Activated T-cell treated with anti-CD3 and anti-CD28 coated beads, Interleukin-2, amount 50 U/mL, for 24 hours (primary cell): ENCODE results near the gene AP4S1.
A peak's percentile ranks its signal among the peaks of the same experiment; 100 is the strongest.
"Not testable (repeated sequence)": the region's sequence is repeated elsewhere in the genome, so short reads cannot be mapped to it uniquely, and the experiment has no call there.

Experiments
- DNase-seq: peaks from one replicate; pipeline ENCODE4 v3.0.0-alpha.2; 2020
- H3K27ac Mint-ChIP-seq: 2 replicates; pipeline ENCODE4 v1.8.0; 2020; ENCODE audit warnings: mild to moderate bottlenecking, mixed read lengths
- H3K27me3 Mint-ChIP-seq: 2 replicates; pipeline ENCODE4 v1.8.0; 2020; ENCODE audit warnings: mixed read lengths
- H3K36me3 Mint-ChIP-seq: 2 replicates; pipeline ENCODE4 v1.8.0; 2020; ENCODE audit warnings: low read depth, mixed read lengths
- H3K4me1 Mint-ChIP-seq: 2 replicates; pipeline ENCODE4 v1.8.0; 2020; ENCODE audit warnings: low read depth, mixed read lengths
- H3K4me3 Mint-ChIP-seq: 2 replicates; pipeline ENCODE4 v1.8.0; 2020; ENCODE audit warnings: mild to moderate bottlenecking, moderate library complexity, mixed read lengths
- H3K9me3 Mint-ChIP-seq: 2 replicates; pipeline ENCODE4 v1.8.0; 2020; ENCODE audit warnings: mixed read lengths

AP4S1 gene

DNA sequence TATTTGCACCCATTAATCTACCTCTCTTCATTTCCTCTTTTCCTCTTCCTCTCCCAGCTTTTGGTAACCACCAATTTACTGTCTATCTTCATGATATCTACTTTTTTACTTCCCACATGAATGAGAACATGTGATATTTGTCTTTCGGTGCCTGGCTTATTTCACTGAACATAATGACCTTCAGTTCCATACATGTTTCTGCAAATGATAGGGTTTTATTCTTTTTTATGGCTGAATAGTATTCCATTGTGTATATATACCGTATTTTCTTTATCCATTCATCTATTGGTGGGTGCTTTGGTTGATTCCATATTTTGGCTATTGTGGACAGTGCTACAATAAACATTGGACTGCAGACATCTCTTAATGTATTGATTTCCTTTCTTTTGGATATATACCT is 49.7 kb downstream of the AP4S1 start:
- Mint-ChIP-seq H3K4me3 (no peak overlapping the region), H3K27me3 (no peaks in the 10 kb centered on the region), H3K9me3 (peaks cover 4% of the 10 kb centered on the region), H3K36me3 (peaks cover 38% of the 10 kb centered on the region), H3K27ac (no peak overlapping the region), H3K4me1 (no peaks in the 10 kb centered on the region)
- DNase-seq = no peak

DNA sequence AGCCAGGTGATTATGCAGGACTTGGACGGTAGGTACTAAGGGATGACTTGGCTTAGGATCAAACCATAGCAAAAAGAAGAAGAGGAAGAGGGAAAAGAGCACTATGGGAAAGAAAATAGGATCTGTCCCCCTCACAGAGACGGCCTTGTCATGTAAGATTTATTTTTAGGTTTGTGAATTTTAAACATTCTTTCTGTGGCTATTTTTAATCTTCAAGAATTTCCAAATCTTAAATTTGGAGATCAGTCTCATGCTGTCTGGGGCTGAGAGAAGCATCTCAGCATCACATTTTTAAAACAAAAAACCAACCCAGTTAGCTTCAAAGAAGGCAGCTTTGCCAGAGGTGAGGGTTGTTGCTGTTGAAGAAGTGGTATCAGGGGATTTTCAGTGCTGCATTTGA is 53.3 kb downstream of the AP4S1 start:
- Mint-ChIP-seq H3K27me3 (no peaks in the 10 kb centered on the region), H3K9me3 (peaks cover 4% of the 10 kb centered on the region), H3K36me3 (peaks cover 29% of the 10 kb centered on the region), H3K27ac (no peak overlapping the region), H3K4me3 (no peak overlapping the region), H3K4me1 (no peaks in the 10 kb centered on the region)
- no peak for DNase-seq

DNA sequence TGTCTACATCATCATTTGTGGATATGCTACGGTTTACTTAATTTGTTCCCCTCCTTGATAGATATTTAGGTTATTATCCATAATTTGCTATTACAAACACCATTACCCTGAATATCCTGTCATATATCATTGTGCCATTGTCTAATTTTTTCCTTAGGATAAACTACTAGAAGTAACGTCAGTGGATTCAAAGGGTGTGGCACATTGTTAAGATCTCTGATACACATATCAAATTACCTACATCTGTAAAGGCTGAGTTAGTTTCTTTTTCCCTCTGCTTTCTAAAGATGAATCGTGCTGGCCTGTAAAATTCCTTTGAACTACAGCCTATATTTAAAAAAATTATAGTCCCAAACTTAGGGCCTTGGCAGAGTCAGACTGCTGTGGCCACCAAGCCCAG is 54.6 kb downstream of the AP4S1 start:
- no peak overlapping the region for H3K27ac Mint-ChIP-seq
- H3K4me1 Mint-ChIP-seq = no peaks in the 10 kb centered on the region
- no peaks in the 10 kb centered on the region for H3K27me3 Mint-ChIP-seq
- peaks cover 26% of the 10 kb centered on the region for H3K36me3 Mint-ChIP-seq
- peaks cover 3% of the 10 kb centered on the region for H3K9me3 Mint-ChIP-seq
- DNase-seq = no peak
- H3K4me3 Mint-ChIP-seq = no peak overlapping the region

DNA sequence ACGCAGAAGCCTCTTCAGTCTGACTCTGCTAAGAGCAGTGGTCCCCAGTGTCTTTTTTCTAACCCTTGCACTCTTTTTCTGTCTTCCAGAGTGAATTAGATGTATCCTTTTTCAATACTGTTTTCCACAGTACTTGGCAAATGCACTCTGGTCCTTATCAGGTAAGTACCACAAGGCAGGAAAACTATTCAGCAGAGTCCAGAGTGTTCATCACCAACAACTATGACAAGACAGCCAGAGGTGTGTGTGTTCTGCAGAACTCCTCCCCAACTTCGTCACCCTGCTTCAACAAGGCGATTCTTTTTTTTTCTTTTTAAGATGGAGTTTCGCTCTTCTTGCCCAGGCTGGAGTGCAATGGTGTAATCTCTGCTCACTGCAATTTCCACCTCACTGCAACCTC is 55.0 kb downstream of the AP4S1 start:
- no peak overlapping the region for H3K4me3 Mint-ChIP-seq
- peaks cover 22% of the 10 kb centered on the region for H3K36me3 Mint-ChIP-seq
- no peaks in the 10 kb centered on the region for H3K27me3 Mint-ChIP-seq
- DNase-seq = no peak
- H3K4me1 Mint-ChIP-seq = no peaks in the 10 kb centered on the region
- H3K27ac Mint-ChIP-seq = no peak overlapping the region
- no peaks in the 10 kb centered on the region for H3K9me3 Mint-ChIP-seq

DNA sequence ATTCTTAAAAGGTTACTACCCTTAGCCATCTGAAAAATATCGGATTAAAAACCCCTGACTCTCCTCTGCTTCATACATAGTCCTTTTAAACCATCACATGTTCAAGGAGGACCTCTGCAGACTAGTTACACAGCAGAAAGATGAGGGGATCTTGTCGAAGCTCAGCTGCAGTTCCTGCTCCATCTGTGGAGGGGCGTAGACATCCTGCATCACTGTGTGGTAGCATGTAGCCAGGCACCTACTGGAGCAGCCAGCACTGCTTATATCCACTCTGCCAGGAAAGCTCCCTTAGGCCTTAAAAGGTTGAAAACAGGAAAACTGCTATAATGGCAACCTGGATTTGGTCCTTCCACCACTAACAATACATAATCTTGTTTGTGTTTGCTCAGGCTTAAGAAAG is 58.3 kb downstream of the AP4S1 start:
- Mint-ChIP-seq H3K4me1 (no peaks in the 10 kb centered on the region), H3K36me3 (peaks cover 17% of the 10 kb centered on the region), H3K4me3 (no peak overlapping the region)

DNA sequence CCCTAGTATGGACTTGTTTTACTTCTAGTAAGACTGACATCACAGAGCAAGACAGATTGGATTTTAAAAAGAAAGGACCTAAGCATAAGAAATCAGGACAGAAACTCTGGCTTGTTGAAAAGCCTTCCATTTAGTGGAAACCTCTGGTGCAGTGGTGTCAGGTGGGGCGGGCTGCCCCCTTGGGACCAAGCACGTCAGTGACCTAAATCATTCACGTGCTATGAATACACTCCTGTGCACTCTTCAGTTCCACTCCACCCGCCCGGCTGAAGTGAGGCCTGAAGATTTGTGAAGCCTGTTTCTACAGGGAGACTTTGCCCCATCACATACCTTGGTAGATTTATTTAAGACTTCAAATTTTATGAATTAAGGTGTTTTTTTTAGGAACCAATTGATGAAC is 58.9 kb downstream of the AP4S1 start:
- Mint-ChIP-seq H3K27ac (no peak overlapping the region), H3K36me3 (peaks cover 14% of the 10 kb centered on the region)
- no peak for DNase-seq

More for the DNA sequence above, 58.3 kb downstream of the AP4S1 start:
- Mint-ChIP-seq H3K27ac (no peak overlapping the region), H3K9me3 (no peaks in the 10 kb centered on the region), H3K27me3 (no peaks in the 10 kb centered on the region)
- DNase-seq = no peak

DNA sequence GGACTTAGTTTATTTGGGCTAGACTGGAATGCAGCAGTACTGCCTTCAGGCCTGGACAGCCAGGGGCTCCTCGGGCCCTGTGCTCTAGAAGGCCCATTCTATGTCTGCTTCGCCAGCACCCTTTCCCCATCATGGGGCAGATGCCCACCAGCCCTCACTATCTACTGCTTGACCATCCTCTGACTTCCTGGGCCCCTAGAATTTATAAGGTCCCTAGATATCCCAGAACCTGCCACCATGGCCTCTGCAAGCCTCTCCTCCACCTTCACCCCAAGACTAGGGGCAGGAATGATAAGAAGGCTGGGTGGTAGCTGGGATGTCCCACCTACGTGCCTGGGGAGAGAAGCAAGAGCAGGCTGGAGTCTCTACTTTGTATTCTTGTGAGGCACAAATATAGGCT is 59.6 kb downstream of the AP4S1 start:
- Mint-ChIP-seq H3K27me3 (no peaks in the 10 kb centered on the region), H3K4me3 (no peak overlapping the region), H3K4me1 (no peaks in the 10 kb centered on the region), H3K9me3 (no peaks in the 10 kb centered on the region), H3K36me3 (peaks cover 14% of the 10 kb centered on the region), H3K27ac (no peak overlapping the region)
- DNase-seq = no peak

More for the DNA sequence above, 58.9 kb downstream of the AP4S1 start:
- no peaks in the 10 kb centered on the region for H3K4me1 Mint-ChIP-seq
- no peaks in the 10 kb centered on the region for H3K9me3 Mint-ChIP-seq
- no peaks in the 10 kb centered on the region for H3K27me3 Mint-ChIP-seq
- no peak overlapping the region for H3K4me3 Mint-ChIP-seq

DNA sequence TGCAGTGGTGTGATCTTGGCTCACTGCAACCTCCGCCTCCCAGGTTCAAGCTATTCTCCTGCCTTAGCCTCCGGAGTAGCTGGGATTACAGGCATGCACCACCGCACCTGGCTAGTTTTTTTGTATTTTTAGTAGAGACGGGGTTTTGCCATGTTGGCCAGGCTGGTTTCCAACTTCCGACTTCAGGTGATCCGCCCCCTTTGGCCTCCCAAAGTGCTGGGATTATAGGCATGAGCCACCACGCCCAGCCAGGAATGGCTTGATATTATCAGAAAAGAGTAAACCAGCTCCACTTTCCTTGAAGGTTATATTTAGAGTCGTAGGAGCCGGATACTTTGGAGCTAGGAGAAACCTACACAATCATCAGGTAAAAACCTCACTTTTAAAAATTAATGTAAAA is 61.0 kb downstream of the AP4S1 start:
- not testable (repeated sequence) for DNase-seq, H3K27me3 Mint-ChIP-seq, H3K4me1 Mint-ChIP-seq, H3K9me3 Mint-ChIP-seq, H3K27ac Mint-ChIP-seq, H3K4me3 Mint-ChIP-seq, H3K36me3 Mint-ChIP-seq

DNA sequence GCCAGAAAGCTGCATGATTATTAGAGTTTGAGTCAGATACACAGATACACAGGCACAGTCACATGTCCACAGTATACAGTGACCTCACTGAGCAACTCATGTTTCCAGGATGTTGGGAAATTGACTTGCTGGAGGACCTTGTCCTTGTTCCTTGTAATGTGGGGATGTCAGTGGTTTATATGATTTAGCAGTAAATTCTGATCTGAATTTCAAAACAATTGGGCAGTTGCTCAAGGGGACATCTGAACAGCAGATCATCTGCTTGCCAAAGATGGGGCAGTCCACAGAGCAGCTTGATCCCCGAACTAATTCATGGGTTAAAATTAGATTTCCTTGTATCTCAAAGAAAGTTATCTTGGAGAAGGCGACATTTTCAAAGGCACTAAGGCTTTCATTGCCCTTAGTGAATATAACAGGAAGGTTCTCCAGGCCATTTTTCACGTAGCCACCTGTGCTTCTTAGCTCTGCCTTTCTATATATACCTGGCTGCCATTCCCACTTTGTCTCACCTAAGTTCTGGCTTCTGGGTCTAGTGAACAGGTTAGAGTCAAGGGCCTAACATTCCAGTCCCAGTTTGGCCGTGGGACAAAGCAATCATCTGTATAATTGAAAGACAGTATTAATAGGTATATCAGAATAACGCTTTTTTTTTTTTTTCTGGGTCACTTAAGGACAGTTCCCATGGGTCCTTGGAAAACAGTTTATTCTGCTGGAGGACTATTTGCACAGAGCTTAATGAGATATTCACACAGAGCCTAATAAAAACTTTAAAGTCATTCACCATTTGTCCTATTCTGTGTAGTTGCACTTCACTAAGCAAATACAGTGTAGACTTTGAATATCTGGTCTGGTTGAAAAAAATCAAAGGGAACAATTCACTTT is 65.7 kb downstream of the AP4S1 start:
- Mint-ChIP-seq H3K27me3 (no peaks in the 10 kb centered on the region), H3K4me1 (no peaks in the 10 kb centered on the region), H3K36me3 (peaks cover under 1% of the 10 kb centered on the region), H3K4me3 (no peak overlapping the region), H3K27ac (no peak overlapping the region), H3K9me3 (no peaks in the 10 kb centered on the region)
- DNase-seq = no peak

DNA sequence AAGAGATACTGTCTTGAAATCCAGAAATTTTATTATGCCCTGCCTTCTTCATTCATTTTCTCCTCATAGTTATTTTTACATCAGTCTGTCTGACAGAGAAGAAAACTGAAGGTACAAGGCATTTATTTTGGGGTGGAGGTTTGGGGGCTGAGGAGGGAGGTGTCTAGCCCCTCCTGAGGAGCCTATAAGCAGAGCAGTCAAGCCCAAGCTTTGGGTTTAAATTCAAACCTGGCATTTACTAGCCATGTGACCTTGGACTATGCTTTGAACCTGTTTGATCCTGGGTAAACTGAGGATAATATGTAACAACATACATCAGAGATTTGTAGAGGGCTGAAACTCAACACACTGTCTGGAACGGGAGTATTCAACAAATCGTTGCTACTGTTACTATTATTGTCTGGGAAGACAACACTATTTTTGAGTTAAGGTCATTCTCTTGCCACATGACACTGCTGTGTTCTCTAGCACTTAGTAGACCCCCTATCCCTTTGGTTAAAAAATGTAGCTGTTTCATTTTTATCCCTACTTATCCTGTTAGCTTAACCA is 66.8 kb downstream of the AP4S1 start:
- DNase-seq = no peak
- H3K9me3 Mint-ChIP-seq = no peaks in the 10 kb centered on the region
- no peaks in the 10 kb centered on the region for H3K27me3 Mint-ChIP-seq
- peaks cover 10% of the 10 kb centered on the region for H3K36me3 Mint-ChIP-seq
- H3K27ac Mint-ChIP-seq = no peak overlapping the region
- H3K4me1 Mint-ChIP-seq = no peaks in the 10 kb centered on the region
- H3K4me3 Mint-ChIP-seq = no peak overlapping the region

DNA sequence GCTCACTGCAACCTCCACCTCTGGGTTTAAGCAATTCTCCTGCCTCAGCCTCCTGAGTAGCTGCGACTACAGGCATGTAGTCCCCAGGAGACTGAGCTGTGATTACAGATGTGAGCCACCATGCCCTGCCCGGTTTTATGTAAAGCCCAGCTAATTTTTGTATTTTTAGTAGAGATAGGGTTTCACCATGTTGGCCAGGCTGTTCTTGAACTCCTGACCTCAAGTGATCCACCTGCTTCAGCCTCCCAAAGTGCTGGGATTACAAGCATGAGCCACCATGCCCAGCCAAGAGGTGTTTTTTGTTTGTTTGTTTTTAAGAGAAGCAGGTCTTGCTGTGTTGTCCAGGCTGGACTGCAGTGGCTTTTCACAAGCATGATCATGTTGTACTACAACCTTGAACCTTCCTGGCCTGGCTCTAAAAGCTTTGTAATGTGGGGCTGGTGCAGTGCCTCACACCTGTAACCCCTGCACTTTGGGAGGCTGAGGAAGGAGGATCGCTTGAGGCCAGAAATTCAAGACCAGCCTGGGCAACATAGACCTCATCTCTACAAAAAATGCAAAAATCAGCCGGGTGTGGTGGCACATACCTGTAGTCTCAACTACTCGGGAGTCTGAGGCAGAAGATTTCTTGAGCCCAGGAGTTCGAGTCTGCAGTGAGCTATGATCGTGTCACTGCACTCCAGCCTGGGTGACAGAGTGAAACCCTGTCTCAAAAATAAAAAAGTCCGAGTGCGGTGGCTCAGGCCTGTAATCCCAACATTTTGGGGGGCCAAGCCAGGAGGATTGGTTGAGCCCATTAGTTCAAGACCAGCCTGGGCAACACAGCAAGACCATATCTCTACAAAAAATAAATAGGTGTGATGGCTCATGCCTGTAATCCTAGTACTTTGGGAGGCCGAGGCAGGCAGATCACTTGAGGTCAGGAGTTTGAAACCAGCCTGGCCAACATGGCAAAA is 68.7 kb downstream of the AP4S1 start:
- not testable (repeated sequence) for DNase-seq, H3K4me1 Mint-ChIP-seq, H3K27ac Mint-ChIP-seq, H3K27me3 Mint-ChIP-seq, H3K9me3 Mint-ChIP-seq, H3K4me3 Mint-ChIP-seq
- H3K36me3 Mint-ChIP-seq = peaks cover 27% of the 10 kb centered on the region

DNA sequence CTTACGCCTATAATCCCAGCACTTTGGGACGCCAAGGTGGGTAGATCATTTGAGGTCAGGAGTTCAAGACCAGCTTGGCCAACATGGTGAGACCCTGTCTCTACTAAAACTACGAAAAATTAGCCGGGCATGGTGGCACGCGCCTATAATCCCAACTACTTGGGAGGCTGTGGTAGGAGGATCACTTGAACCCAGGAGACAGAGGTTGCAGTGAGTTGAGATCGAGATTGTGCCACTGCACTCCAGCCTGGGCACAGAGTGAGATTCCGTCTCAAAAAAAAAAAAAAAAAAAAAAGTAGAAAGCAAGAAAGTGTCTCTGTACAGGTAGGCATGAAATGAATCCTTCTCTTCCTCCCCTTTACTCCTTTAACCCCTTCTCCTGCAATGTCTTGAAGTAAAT is 70.4 kb downstream of the AP4S1 start:
- H3K9me3 Mint-ChIP-seq, H3K27me3 Mint-ChIP-seq, DNase-seq, H3K4me3 Mint-ChIP-seq, H3K27ac Mint-ChIP-seq, H3K4me1 Mint-ChIP-seq: not testable (repeated sequence)
- H3K36me3 Mint-ChIP-seq = peaks cover 44% of the 10 kb centered on the region

DNA sequence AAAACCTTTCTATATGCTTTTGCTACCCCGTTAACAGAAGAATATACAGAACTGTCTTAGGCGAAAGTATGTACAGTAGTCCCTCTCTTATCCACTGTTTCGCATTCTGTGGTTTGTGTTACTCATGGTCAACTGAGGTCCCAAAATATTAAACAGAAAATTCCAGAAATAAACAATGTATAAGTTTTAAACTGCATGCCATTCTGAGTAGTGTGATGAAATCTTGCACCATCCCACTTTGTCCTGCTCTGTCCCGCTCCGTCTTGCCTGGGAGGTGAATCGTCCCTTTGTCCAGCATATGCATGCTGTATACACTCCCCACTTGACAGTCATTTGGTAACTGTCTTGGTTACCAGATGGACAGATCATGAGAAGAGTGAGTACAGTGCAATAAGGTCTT is 70.8 kb downstream of the AP4S1 start:
- no peaks in the 10 kb centered on the region for H3K27me3 Mint-ChIP-seq
- no peak for DNase-seq
- H3K9me3 Mint-ChIP-seq = no peaks in the 10 kb centered on the region
- H3K36me3 Mint-ChIP-seq = peaks cover 48% of the 10 kb centered on the region
- H3K4me1 Mint-ChIP-seq = peaks cover 1% of the 10 kb centered on the region
- peak overlapping the region; percentile 56 for H3K27ac Mint-ChIP-seq
- no peak overlapping the region for H3K4me3 Mint-ChIP-seq

DNA sequence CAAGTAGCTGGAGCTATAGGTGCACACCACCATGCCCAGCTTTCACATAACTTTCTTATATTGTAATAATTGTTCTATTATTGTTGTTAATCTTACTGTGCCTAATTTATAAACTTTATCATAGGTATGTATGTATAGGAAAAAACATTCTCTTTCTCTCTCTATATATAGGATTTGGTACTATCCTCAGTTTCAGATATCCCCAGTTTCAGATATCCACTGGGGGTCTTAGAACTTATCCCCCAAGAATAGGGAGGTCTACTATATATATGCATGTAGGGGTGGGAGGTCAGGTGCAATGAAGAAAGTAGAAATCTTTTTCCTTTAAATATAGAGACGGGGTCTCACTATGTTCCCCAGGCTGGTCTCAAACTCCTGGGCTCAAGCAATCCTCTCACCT is 71.6 kb downstream of the AP4S1 start:
- DNase-seq = no peak
- H3K9me3 Mint-ChIP-seq = no peaks in the 10 kb centered on the region
- peaks cover 1% of the 10 kb centered on the region for H3K4me1 Mint-ChIP-seq
- no peak overlapping the region for H3K27ac Mint-ChIP-seq
- H3K36me3 Mint-ChIP-seq = peaks cover 57% of the 10 kb centered on the region
- no peaks in the 10 kb centered on the region for H3K27me3 Mint-ChIP-seq
- no peak overlapping the region for H3K4me3 Mint-ChIP-seq

DNA sequence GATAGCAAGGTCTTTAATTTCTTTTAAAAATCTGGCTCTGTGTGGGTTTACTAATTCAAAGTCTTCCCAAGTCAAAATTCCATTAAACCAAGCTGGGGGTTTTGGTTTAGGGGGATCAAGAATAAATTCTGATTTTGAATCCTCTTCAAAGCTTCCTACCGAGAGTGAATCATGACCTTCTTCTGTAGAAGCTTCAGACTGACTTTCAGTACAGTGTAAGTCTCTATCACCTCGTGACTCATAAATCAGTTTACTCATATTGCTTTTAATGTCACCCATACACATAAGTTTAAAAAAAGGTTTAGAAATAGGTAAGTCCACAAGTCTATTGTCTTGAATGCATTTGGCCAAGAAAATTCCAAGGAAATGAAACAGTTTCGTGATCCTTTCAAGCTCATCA is 81.3 kb downstream of the AP4S1 start:
- no peaks in the 10 kb centered on the region for H3K9me3 Mint-ChIP-seq
- DNase-seq = no peak
- no peaks in the 10 kb centered on the region for H3K27me3 Mint-ChIP-seq
- peak overlapping the region; percentile 87 for H3K27ac Mint-ChIP-seq
- peaks cover 12% of the 10 kb centered on the region for H3K4me1 Mint-ChIP-seq
- H3K36me3 Mint-ChIP-seq = peaks cover 93% of the 10 kb centered on the region
- no peak overlapping the region for H3K4me3 Mint-ChIP-seq
